Hepatocyte (in vitro differentiated cells): Measurements from ENCODE around the gene ZIC5.
A peak's percentile ranks its signal among the peaks of the same experiment; 100 is the strongest.

ENCODE experiments used
- EZH2phosphoT487 ChIP-seq: fragments of 200-600 bp; sonication (generic); IDR thresholded peaks from one replicate; pipeline ENCODE4 v1.6.1; 2018; ENCODE audit warnings: antibody characterized with exemption, mild to moderate bottlenecking, low read depth, moderate library complexity; ENCODE audit not compliant: unreplicated experiment, severe bottlenecking
- TF ChIP-seq, protein P1 (sequence below): fragments of 200-600 bp; sonication (generic); IDR thresholded peaks from 2 replicates; pipeline ENCODE4 v1.5.1; 2016; ENCODE audit warnings: antibody characterized with exemption, mild to moderate bottlenecking; ENCODE audit not compliant: poor library complexity

- TF ChIP-seq, protein P1, sequence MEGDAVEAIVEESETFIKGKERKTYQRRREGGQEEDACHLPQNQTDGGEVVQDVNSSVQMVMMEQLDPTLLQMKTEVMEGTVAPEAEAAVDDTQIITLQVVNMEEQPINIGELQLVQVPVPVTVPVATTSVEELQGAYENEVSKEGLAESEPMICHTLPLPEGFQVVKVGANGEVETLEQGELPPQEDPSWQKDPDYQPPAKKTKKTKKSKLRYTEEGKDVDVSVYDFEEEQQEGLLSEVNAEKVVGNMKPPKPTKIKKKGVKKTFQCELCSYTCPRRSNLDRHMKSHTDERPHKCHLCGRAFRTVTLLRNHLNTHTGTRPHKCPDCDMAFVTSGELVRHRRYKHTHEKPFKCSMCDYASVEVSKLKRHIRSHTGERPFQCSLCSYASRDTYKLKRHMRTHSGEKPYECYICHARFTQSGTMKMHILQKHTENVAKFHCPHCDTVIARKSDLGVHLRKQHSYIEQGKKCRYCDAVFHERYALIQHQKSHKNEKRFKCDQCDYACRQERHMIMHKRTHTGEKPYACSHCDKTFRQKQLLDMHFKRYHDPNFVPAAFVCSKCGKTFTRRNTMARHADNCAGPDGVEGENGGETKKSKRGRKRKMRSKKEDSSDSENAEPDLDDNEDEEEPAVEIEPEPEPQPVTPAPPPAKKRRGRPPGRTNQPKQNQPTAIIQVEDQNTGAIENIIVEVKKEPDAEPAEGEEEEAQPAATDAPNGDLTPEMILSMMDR: no peak
- peak; percentile 20 for TF ChIP-seq EZH2phosphoT487
These were observed 12.2 kb upstream of the ZIC5 start for GRCh38 chr13:99983499-99984401.
